ENCODE data around the gene SETD7. TPM values are rescaled to one million over a fixed set of nuclear protein-coding genes. Genes with fewer than 3 reads are reported as not detected.
A peak's percentile ranks its signal among the peaks of the same experiment; 100 is the strongest.

The SETD7 gene
- total RNA-seq, 1 donor from 2014 or later: 39.4 TPM

GRCh38 chr4:139533511-139533910 lies 22.5 kb downstream of the SETD7 start:
- peaks cover 25% of the 10 kb centered on the region for H3K4me1 ChIP-seq
- DNase-seq (no peak), ATAC-seq (no peak)
- H3K27me3 ChIP-seq (ENCODE audit: low read depth): no peaks in the 10 kb centered on the region
- intact Hi-C loops (cut with DNase I): no loop called here
- no peak overlapping the region for H3K27ac ChIP-seq
- no peak overlapping the region for H3K4me3 ChIP-seq
- TF ChIP-seq CTCF (IDR thresholded peaks at IDR 0.05): no peak
- peaks cover 27% of the 10 kb centered on the region for H3K36me3 ChIP-seq
- no peaks in the 10 kb centered on the region for H3K9me3 ChIP-seq

- Histone ChIP-seq H3K9me3 (no peaks in the 10 kb centered on the region), H3K4me3 (no peak overlapping the region), H3K27me3 (ENCODE audit: low read depth) (no peaks in the 10 kb centered on the region), H3K4me1 (peaks cover 26% of the 10 kb centered on the region), H3K36me3 (peaks cover 33% of the 10 kb centered on the region), H3K27ac (no peak overlapping the region)
- no peak for TF ChIP-seq CTCF (IDR thresholded peaks at IDR 0.05)
- no peak for DNase-seq
- no peak for ATAC-seq
- intact Hi-C loops (cut with DNase I): no loop called here
Observed at GRCh38 chr4:139532947-139533346, 23.1 kb downstream of the SETD7 start.

- Histone ChIP-seq H3K27me3 (ENCODE audit: low read depth) (no peaks in the 10 kb centered on the region), H3K4me1 (peaks cover 23% of the 10 kb centered on the region), H3K36me3 (peaks cover 53% of the 10 kb centered on the region), H3K27ac (no peak overlapping the region), H3K9me3 (no peaks in the 10 kb centered on the region), H3K4me3 (no peak overlapping the region)
- intact Hi-C loops (cut with DNase I): no loop called here
- ATAC-seq (peak; percentile 75 to 82), DNase-seq (no peak)
- TF ChIP-seq CTCF (IDR thresholded peaks at IDR 0.05): peak; percentile 58
Observed at GRCh38 chr4:139530833-139531427, 25.1 kb downstream of the SETD7 start.

- ATAC-seq (peak; percentile 64 to 73), DNase-seq (no peak)
- peaks cover 72% of the 10 kb centered on the region for H3K36me3 ChIP-seq
Observed at GRCh38 chr4:139528377-139529005, 27.5 kb downstream of the SETD7 start.

GRCh38 chr4:139526928-139527327 lies 29.1 kb downstream of the SETD7 start:
- Histone ChIP-seq H3K27ac (no peak overlapping the region), H3K9me3 (no peaks in the 10 kb centered on the region), H3K4me1 (peaks cover 10% of the 10 kb centered on the region), H3K4me3 (no peak overlapping the region), H3K27me3 (ENCODE audit: low read depth) (no peaks in the 10 kb centered on the region), H3K36me3 (peaks cover 72% of the 10 kb centered on the region)
- ATAC-seq: no peak
- no peak for TF ChIP-seq CTCF (IDR thresholded peaks at IDR 0.05)
- intact Hi-C loops (cut with DNase I): no loop called here
- DNase-seq: no peak

More at GRCh38 chr4:139528377-139529005, 27.5 kb downstream of the SETD7 start:
- TF ChIP-seq CTCF (IDR thresholded peaks at IDR 0.05): no peak
- no peaks in the 10 kb centered on the region for H3K27me3 ChIP-seq (ENCODE audit: low read depth)
- no peak overlapping the region for H3K4me3 ChIP-seq
- H3K9me3 ChIP-seq: no peaks in the 10 kb centered on the region
- intact Hi-C loops (cut with DNase I): no loop called here
- H3K4me1 ChIP-seq: peaks cover 17% of the 10 kb centered on the region
- H3K27ac ChIP-seq: no peak overlapping the region

Measured in lower lobe of right lung (tissue), 2 donors.